ENCODE results near the gene UBTF.
A peak's percentile ranks its signal among the peaks of the same experiment; 100 is the strongest.
"Not testable (repeated sequence)": the region's sequence is repeated elsewhere in the genome, so short reads cannot be mapped to it uniquely, and the experiment has no call there.

UBTF gene

DNA sequence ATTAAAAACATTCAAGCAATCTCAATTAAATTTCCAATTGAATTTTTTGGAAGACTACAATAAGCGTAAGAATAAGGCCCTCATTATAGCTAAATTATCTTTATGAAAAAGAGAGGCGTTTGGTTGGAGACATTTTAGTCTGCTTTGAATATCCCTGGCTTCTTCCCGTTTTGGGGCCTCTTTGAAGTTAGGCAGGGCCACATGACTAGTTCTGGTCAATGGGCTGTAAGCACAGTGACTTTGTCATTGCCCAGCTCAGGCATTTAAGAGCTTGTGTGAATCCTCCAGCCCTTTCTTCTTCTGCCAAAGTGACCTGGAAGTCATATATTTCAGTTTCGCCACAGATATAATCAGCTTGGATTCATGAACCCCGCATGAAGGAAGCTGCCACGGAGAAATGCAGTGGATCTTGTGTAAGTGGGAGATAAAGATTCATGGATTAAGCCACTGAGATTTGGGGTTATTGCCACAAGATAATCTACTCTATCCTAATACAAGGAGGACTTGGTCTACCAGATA, 21.7 kb upstream of the UBTF start:
- DNase-seq (ENCODE audit: low spot score): no peak

DNA sequence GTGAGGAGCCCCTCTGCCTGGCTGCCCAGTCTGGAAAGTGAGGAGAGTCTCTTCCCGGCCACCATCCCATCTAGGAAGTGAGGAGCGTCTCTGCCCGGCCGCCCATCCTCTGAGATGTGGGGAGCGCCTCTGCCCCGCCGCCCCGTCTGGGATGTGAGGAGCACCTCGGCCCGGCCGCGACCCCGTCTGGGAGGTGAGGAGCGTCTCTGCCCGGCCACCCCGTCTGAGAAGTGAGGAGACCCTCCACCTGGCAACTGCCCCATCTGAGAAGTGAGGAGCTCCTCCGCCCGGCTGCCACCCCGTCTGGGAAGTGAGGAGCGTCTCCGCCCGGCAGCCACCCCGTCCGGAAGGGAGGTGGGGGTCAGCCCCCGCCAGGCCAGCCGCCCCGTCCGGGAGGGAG, 18.4 kb upstream of the UBTF start:
- DNase-seq (ENCODE audit: low spot score): not testable (repeated sequence)

DNA sequence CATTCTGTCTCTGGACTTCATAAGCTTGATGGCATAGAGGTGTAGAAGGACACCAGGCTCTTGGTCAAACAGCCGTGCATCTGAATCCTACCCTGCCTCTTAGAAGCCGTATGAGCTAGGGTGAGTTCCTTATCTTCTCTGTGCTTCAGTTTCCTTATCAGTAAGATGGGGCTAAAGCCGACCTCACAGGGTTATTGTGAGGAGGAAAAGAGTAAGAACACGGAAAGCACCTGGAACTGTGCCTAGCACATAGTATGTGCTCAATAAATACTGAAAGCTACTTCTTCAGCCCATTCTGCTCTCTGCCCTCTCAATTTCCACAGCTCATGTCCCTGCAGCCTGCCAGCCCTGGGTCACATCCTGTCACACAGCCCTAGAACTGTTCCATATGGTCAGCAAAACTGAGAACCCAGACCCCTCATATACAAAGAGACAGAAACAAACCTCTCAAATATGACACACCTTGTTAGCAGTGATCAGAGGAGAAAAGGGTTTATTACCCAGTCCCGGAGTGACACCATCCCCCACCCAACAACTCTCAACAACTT, 17.0 kb upstream of the UBTF start:
- no peak for DNase-seq (ENCODE audit: low spot score)

- DNase-seq (ENCODE audit: low spot score): no peak
Observed at GRCh38 chr17:44235583-44235936, 16.1 kb upstream of the UBTF start.

DNA sequence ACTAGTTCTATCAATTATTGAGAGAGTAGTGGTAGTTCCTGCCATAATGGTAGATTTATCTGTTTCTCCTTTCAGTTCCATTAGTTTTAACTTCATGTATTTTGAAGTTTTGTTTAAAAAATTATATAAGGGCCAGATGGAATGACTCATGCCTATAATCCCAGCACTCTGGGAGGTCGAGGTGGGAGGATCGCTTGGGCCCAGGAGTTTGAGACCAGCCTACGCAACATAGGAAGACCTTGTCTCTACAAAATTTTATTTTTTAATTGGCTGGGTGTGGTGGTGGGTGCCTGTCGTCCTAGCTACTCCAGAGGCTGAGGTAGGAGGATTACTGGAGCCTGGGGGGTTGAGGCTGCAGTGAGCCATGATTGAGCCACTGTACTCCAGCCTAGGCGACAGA, 14.1 kb upstream of the UBTF start:
- no peak for DNase-seq (ENCODE audit: low spot score)

GRCh38 chr17:44232061-44232460, 12.6 kb upstream of the UBTF start:
- no peak for DNase-seq (ENCODE audit: low spot score)

GRCh38 chr17:44230140-44230539, 10.7 kb upstream of the UBTF start:
- DNase-seq (ENCODE audit: low spot score): no peak

DNA sequence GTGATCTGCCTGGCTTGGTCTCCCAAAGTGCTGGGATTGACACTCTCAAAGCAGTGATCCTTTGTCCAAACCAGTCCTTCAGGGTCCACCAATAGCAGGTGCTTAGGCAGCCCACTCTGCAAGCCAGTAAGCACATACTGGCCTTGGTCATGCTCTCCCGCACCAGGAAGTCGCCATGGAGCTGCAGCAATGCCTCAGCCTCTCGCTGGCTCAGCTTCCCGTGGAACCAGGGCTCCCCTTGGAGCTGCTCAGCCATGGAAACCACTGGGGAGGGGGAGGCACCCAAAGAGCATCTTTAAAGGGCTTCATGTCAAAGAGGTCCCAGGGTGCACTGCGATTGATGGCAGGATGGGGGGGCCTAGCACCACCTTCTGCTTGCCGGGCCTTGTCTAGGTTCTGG, 9.6 kb upstream of the UBTF start:
- no peak for DNase-seq (ENCODE audit: low spot score)

DNA sequence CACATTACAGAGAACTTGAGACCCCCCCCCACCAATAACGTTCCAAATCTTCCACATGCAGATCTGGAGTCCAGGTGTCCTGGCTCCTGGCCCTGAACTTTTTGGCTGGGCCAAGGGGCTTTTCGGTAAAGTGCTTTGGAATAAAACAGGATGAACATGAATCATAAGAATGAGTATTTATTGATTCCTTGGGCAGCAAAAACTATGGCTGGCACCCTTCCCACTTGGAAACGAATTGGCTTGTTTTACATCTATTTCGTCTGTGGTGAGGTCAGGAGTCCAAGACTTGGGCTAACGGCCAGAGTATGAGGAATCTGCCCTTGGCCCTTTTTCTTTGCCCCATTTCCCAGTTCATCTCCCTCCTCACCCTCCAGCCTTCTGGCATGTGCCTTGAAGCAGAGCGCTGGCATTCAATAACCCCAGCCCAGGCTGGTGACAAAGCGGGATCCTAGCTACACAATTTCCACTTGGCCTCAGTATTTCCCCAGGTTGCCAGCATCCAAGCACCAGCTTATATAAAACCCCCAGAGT, 4.1 kb upstream of the UBTF start:
- DNase-seq (ENCODE audit: low spot score): peak; percentile 39

GRCh38 chr17:44222112-44222869, 2.8 kb upstream of the UBTF start:
- DNase-seq (ENCODE audit: low spot score): peak; percentile 93

DNA sequence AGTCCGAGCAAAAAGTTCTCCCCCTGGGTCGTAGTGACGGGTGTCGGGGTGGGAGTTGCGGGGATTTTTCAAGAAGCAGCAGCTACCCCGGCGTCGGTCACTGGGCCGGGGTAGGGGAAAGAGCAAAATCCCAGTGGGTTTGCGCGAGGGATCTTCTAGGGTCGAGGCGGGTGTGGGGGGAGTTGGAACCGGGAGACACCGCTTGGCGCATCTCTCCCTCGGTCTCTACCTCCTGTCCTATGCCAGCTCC, 2.3 kb upstream of the UBTF start:
- no peak for DNase-seq (ENCODE audit: low spot score)

DNA sequence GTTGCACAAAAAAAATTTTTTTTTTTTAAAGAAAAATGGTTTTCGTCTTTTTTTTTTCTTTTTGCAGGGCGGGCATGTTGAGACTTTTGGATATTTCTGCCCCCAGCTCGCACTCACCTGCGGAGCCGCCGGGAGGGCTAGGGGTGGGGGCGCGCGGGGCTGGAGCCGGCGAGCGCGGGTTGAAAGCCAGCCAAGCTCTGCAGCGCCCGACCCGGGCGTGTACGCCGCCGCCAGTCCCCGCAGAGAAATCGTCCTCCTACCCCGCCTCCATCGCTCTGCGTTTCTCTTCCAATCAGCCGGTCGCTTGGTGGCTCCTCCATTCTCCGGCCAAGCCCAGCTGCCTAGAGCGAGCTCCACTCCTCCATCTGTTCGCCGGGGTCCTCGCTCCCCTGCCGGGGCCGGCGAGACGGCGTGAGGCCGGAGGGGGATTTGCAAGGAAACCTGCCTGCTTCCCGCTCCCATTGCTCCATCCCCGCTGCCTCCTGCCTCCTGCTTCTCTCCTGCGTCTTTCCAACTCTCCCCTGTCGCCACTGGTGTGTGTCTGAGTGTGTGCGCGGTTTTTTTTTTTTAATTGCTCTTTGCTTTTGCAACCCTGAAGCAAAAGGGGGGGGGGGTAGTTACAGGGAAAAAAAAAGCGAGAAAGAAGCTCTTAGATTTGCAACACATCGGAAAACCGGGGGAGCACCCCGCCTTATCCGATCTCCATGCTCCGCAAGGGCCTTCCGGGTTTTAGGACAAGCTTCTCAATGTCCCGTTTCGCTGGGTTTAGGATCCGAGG, 1.8 kb upstream of the UBTF start:
- DNase-seq (ENCODE audit: low spot score): peak; percentile 88

- peak; percentile 87 for DNase-seq (ENCODE audit: low spot score)
Observed at GRCh38 chr17:44220213-44221083, 973 bp upstream of the UBTF start.

GRCh38 chr17:44219108-44219615, 313 bp downstream of the UBTF start:
- DNase-seq (ENCODE audit: low spot score): peak; percentile 91

DNA sequence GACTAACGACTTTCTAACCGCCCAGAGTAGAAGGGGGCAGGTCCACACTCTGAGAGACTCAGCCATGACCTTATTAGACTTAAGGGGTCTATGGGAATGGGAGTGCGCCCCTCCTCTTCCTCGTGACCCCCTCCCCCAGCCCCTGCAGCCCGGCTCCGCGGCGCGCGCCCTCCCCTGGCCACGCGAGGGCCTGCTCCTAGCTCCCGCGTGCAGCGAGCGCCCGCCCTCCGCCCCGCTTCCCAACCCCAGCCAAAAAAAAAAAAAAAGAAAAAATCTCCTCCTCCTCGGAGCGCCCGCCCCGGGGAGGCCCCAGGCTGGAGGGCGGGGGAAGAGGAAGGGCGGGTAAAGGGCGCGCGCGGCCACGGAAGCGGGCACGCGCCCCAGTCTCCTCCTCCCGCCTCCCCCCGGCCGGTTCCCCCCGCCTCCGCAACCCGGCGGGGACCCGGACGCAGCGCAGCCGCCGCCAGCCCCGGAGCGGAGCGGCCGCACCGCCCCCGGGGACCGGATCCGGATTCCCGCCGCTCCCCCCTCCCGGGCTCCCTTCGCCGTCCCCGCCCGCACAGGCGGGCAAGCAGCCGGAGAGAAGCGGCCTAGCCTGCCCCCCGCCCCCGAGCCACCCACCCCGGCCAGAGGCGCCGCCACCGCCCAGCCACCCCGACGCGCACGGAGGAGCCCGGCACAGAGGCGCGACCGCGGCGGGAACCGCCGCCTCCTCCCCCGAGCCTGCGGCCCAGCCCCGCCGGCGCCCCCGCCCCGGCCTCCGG, 949 bp downstream of the UBTF start:
- peak; percentile 97 for DNase-seq (ENCODE audit: low spot score)

GRCh38 chr17:44217738-44218343, 1.6 kb downstream of the UBTF start:
- DNase-seq (ENCODE audit: low spot score): no peak

- DNase-seq (ENCODE audit: low spot score): no peak
Observed at GRCh38 chr17:44216694-44217093, 2.8 kb downstream of the UBTF start.

- DNase-seq (ENCODE audit: low spot score): no peak
Observed at GRCh38 chr17:44216173-44216572, 3.3 kb downstream of the UBTF start.

GRCh38 chr17:44214896-44215295, 4.6 kb downstream of the UBTF start:
- DNase-seq (ENCODE audit: low spot score): no peak

DNA sequence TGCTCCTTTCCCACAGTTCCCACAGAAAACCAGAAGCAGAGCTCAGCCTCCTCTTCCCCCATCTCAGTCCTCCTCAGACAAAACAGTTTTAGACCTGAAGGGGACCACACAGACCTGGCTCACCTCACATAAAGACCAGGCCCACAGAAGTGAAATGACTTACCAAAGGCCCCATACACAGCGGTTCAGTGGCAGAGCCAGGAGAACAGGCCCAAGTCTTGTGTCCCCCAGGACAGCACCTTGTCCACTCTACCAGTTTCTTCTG, 5.3 kb downstream of the UBTF start:
- DNase-seq (ENCODE audit: low spot score): no peak
